ENCODE results near the gene CEP78.

- TF ChIP-seq, protein P1, sequence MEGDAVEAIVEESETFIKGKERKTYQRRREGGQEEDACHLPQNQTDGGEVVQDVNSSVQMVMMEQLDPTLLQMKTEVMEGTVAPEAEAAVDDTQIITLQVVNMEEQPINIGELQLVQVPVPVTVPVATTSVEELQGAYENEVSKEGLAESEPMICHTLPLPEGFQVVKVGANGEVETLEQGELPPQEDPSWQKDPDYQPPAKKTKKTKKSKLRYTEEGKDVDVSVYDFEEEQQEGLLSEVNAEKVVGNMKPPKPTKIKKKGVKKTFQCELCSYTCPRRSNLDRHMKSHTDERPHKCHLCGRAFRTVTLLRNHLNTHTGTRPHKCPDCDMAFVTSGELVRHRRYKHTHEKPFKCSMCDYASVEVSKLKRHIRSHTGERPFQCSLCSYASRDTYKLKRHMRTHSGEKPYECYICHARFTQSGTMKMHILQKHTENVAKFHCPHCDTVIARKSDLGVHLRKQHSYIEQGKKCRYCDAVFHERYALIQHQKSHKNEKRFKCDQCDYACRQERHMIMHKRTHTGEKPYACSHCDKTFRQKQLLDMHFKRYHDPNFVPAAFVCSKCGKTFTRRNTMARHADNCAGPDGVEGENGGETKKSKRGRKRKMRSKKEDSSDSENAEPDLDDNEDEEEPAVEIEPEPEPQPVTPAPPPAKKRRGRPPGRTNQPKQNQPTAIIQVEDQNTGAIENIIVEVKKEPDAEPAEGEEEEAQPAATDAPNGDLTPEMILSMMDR (IDR thresholded peaks at IDR 0.05), result no peak
- TF ChIP-seq POLR2A (IDR thresholded peaks at IDR 0.05; ENCODE audit: low read depth), result no peak
These were observed 90.0 kb downstream of the CEP78 start for GRCh38 chr9:78325846-78326360.

Measured in esophagus muscularis mucosa (tissue), 3 donors.